ENCODE results near the gene CCNY.
"Not testable (repeated sequence)": the region's sequence is repeated elsewhere in the genome, so short reads cannot be mapped to it uniquely, and the experiment has no call there.

The CCNY gene

GRCh38 chr10:35535136-35535535 lies 198.8 kb downstream of the CCNY start:
- DNase-seq, result no peak

- no peak for DNase-seq
These were observed 200.5 kb downstream of the CCNY start for GRCh38 chr10:35536789-35537188.

- not testable (repeated sequence) for DNase-seq
These were observed 201.6 kb downstream of the CCNY start for GRCh38 chr10:35537925-35538324.

DNA sequence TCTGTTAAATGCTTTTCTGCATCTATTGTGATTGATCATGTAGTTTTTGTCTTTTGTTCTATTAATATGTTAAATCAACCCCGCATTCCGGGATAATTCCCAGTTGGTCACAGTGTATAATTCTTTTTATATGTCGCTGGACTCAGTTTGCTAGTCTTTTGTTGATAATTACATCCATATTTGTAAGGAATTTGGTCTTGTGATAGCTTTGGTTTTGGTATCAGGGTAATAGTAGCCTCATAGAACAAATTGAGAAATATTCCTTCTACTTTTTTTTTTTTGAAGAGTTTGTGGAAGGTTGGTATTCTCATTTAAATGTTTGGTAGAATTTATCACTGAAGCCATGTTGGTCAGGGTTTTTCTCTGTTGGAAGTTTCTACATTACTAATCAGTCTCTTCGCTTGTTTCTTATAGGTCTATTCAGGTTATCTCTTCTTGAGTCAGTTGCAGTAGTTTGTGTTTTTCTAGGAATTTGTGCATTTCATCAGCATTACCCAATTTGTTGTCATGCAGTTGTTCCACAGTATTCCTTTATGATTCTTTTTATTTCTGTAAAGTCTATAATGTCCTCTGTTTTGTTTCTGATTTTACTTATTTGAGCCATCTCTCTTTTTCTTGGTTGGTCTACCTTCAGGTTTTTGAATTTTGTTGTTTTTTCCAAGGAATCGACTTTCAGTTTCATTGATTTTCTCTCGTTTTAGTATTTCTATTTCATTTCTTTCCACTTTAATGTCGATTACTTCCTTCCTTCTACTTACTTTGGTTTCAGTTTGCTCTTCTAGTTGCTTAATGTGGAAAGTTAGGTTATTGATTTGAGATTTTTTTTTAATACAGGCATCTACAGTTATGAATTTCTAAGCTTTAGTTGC lies 204.2 kb downstream of the CCNY start:
- no peak for DNase-seq

DNA sequence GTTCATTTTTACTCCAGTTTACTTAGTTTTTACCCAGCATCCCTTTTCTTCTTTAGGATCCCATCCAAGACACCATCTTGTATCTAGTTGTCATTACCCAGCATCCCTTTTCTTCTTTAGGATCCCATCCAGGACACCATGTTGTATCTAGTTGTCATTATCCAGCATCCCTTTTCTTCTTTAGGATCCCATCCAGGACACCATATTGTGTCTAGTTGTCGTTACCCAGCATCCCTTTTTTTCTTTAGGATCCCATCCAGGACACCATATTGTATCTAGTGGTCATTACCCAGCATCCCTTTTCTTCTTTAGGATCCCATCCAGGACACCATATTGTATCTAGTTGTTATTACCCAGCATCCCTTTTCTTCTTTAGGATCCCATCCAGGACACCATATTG lies 205.4 kb downstream of the CCNY start:
- DNase-seq, result no peak

GRCh38 chr10:35542303-35542702 lies 206.0 kb downstream of the CCNY start:
- no peak for DNase-seq

DNA sequence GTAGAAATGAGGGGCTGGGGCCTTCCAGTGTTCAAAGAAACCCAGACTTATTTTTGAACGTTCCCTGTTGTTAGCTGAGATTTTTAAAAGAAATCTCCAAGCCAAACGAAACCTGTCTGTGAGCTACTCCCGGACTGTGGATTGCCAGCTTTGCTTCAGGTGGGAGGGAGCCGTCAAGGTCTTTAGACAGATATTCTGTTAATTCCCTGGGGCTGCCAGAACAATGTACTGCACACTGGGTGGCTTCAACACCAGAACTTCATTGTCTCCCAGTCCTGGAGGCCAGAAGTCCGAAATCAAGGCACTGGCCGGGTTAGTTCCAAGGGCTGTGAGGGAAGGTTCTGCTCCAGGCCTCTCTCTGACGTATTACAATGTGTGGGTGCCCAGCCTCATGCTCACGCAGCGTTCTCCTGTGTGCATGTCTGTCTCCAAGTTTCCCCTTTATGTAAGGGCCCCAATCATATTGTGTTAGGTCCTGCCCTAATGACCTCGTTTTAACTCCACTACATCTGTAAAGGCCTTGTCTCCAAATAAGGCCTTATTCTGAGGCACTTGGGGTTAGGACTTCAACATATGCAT lies 208.9 kb downstream of the CCNY start:
- DNase-seq, result no peak

DNA sequence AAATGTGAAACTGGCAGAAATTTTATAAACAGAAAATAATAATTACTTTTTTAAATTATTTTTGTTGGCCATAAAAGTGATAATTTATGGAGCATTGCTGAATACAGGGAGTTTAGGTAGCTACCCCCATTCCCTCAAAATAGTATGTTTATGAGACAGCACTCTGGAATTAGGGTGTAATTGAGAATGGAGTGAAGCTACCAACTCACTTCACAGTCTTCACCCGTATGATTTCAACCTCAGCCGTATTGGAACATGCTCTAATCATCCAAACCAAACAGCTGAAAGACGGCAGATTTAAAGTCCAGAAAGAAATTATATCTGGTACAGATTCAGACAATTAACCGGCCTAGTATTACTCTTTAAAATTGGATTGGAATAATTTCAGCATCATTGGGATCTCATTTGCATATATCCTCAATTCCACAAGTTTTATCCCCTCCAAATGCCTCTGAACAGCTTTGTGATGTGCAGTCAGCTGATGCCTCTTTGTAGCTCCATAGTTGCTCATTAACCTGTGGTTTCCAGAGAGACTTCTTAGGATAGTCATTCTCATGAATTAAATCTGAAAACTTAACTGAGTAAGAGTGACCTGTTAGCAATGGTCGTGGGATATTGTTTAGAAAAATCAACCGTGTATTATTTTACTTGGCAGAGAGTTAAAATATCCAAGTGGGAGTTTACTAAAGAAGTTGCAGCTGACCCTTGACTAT lies 209.7 kb downstream of the CCNY start:
- no peak for DNase-seq

DNA sequence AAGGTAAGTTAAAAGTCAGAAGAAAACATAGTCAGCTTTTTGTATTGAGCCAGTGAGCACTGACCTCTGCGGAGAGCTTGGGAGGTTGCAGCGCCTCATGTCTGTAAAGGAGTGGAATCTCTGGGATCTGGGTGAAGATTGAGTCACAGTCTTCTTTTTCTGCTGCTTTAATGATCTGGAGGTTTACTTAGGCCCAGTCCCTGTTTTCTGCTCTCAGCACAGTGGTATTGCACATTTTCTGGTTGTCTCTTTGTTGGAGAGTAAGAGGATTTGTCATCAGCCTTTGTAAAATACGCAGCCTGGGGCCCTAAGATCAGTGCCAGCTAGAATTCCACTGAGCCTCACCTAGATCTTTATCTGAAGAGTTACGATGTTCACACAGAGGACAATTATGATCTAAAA lies 210.5 kb downstream of the CCNY start:
- no peak for DNase-seq

DNA sequence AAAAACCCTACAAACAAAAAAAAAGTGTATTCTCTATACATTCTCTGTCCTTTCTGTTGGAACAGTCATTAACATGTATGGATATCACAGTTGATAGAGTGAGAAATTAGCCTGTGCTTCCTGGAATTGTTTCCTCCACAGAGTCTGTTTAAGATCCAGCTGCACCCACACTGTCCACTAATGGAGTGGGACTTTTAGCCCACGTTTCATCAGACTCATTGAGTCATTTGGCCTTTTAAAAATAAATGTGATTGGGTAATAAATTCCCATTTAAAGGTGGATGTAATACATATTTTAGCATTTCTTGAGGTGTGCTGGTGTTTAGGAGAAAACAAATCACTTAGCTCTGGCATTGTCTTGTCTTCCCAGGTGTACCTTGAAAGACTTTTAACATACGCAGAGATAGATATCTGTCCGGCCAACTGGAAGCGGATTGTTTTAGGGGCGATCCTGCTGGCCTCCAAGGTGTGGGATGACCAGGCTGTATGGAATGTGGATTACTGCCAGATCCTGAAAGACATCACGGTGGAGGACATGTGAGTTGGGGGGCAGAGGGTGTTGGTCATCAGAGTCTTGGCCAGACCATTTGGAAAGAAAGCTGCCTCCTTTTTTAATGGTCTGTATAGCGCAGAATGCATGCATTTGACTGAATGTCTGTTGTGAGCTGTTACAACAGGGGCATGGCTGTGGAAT lies 216.5 kb downstream of the CCNY start:
- no peak for DNase-seq

- no peak for DNase-seq
These were observed 217.7 kb downstream of the CCNY start for GRCh38 chr10:35554036-35554435.

GRCh38 chr10:35554461-35555056 lies 218.2 kb downstream of the CCNY start:
- DNase-seq, result peak in 1 of 2 experiments; percentile 37

DNA sequence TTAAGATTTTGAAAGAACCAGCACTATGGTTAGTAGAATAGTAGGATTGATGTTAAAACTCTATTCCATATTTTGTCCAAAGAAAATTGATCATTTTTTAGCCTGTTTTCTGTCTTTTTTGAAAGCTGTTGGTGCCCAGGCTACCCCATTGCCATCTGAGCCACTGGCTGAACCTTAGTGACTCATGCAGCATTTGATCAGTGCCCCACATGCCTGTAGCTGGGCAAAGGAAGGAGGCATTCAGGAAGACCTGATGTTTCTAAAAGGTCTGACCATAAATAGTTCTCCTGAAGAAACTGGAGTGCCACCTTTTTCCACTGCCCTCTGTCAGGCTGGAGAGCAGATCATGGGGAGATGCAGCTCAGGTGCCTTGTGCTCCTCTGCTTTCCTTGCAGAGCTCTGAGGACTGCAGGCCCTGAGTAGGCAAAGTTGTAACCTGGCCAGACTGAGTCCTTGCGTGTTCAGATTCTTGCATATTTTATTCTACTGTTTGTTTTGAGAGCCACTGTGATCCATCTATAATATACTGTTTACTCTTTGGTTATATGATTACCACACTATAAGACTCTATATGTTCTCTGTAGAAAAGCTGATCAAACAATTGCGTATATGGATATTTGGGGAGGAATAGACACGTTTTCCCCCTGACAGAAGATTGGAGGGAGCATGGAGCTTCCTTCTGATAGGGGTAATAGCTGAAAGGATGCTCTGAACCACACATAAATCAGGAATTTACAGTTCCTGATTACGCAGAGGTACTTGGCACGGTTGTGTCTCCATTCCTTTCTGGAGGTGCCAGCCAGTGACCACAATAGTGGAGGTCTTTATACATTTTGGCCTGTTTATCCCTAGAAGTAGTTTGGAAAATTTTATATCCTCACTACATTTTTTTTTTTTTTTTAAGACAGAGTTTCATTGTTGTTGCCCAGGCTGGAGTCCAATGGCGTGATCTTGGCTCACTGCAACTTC lies 219.9 kb downstream of the CCNY start:
- DNase-seq, result no peak

DNA sequence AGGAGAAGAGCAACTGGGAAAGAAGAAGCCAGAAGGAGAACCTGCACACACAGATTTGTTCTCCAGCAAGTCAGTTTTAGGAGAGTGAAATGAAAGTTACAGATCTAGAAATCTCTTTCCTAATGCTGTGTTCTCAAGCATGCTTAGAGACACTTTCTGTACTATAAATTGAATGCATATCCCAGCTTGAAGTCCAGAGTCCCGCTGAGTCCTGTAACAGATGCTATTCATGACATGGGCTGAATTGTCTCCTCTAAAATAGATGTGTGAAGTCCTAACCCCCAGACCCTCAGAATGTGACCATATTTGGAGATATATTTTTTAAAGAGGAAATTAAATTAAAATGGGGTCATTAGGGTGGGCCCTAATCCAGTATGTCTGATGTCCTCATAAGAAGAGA lies 222.0 kb downstream of the CCNY start:
- DNase-seq, result no peak

- no peak for DNase-seq
These were observed 223.1 kb downstream of the CCNY start for GRCh38 chr10:35559416-35559815.

- DNase-seq, result no peak
These were observed 225.4 kb downstream of the CCNY start for GRCh38 chr10:35561715-35562114.

DNA sequence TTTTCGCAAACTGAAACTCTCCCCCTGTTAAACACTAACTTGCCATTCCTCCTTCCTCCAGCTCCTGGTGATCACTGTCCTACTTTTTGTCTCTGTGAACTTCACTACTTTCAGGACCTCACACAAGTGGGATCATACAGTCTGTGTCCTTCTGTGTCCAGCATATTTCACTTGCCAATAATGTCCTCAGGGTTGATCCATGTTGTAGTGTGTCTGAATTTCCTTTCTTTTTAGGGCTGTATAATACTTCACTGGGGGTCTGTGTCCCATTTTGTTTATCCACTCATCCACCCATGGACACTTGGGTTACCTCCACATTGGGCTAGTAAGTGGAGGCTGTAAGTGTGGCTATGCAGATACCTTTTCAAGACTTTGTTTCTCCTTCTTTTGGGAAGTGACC lies 226.1 kb downstream of the CCNY start:
- no peak for DNase-seq

DNA sequence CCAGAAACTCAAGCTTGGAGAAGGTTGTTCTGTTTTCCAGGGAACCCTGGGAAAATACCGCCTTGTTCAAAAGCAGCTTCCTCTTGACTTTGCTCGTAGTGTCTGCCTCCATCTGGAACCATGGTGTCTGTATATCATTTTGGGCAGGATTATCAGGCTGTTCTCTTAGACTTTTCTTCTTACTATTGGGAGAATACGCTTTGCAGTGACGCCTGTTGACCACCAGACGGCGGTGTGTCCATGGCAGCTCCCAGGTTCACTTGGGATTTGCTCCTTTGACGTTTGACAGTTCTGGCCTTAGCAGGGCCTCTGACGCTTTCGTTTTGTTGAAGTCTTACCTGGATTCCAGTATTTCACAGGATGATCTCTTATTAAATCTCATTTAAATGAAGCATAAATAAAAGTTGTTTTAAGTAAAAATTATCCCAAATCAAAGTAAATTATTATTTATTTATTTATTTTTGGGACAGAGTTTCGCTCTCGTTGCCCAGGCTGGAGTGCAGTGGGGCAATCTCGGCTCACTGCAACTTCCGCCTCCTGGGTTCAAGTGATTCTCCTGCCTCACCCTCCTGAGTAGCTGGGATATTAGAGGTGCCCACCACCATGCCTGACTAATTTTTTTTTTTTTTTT lies 227.1 kb downstream of the CCNY start:
- DNase-seq, result peak; percentile 45 to 49

- DNase-seq, result no peak
These were observed 228.1 kb downstream of the CCNY start for GRCh38 chr10:35564341-35564968.

DNA sequence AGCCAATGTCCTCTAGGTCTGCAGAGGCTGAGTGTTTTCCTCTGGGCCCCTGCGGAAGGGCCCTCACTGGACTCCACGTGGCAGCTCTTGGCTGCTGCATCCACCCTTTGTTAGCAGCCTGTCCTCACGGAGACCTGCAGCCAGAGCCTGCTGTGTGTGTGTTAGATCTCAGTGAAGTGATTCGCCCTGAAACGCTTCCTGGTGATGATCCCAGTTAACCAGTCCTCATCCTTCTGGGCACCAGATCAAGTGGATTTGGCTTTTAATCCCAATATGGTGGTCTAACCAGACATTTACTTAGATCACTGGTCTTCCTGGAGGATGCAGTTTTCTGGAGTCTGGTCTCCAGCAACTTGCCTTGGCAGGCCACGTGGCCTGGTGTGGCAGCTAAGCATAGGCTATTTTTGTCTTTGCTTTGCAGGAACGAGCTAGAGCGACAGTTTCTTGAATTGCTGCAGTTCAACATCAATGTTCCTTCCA lies 229.3 kb downstream of the CCNY start:
- no peak for DNase-seq

GRCh38 chr10:35567951-35568350 lies 231.6 kb downstream of the CCNY start:
- no peak for DNase-seq

All from SHP77 (cell line).